Measurements from ENCODE around the gene ADPRH. TPM values are rescaled to one million over a fixed set of nuclear protein-coding genes. Genes with fewer than 3 reads are reported as not detected.

ADPRH gene
- total RNA-seq, 2 donors from 2014 or later, result 7.5 to 9.7 TPM

DNA sequence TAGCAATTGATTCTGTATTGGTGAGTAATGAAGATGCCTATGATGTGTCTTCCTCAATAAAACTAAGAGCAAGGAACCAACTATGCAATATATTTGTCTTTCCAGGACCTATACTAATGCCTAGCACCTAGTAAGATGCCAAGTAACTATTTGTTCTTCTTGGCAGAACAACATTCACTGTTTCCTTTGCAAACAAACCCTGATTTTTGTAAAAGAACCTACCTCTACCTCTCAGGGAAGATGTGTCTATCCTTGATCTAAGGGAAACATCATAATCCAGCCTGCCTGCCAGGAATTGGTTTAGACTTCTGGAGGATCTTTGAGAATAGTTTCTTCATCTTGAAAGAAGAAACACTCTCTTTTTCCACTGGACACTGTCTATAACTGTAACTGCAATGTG is 3.8 kb upstream of the ADPRH start:
- H3K27ac ChIP-seq, result no peak overlapping the region
- no peaks in the 10 kb centered on the region for H3K9me3 ChIP-seq
- H3K36me3 ChIP-seq, result no peaks in the 10 kb centered on the region
- no peak for DNase-seq (ENCODE audit: low spot score)
- no peaks in the 10 kb centered on the region for H3K27me3 ChIP-seq
- no peak overlapping the region for H3K4me3 ChIP-seq
- no peak for TF ChIP-seq CTCF (IDR thresholded peaks at IDR 0.05)
- H3K4me1 ChIP-seq, result peaks cover 0 to 21% of the 10 kb centered on the region in 2 donors

DNA sequence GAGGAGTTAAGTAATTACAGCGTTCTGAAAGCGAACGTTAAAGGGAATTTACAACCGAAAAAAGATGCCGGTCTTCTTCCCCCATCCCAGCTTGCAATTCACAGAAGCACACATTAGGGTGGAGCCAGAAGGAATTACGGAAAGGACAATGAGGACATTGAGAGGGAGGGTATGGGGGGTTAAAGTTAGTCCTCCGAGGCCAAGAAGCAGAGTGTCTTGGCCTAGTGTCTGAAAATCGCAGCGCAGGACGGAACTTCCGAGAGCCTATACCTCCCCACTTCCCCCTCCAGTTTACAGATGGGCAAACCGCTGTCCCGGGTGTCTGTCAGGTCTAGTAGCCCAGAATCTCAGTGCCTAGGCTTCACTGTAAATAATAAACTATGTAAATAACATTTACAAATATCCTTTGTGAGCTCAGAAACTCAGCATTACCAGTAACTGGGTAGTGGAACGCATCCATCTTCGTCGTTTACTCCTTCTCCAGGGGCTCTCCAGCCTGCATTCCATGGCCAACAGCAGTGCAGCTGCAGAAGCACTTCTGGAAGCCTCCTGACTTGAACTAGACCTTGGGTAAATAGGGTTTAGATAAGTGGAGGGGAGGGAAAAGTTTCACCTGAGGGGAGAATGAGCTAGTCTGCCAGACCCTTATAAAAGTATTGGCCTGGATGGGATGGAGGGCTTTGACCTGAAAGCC is 922 bp downstream of the ADPRH start:
- peaks cover 0 to 18% of the 10 kb centered on the region in 2 donors for H3K4me1 ChIP-seq
- DNase-seq (ENCODE audit: low spot score), result peak; percentile 60
- no peaks in the 10 kb centered on the region for H3K36me3 ChIP-seq
- peak overlapping the region; percentile 92 to 95 for H3K27ac ChIP-seq
- H3K9me3 ChIP-seq, result no peaks in the 10 kb centered on the region
- peak overlapping the region; percentile 37 to 65 for H3K4me3 ChIP-seq
- no peaks in the 10 kb centered on the region for H3K27me3 ChIP-seq
- no peak for TF ChIP-seq CTCF (IDR thresholded peaks at IDR 0.05)

- DNase-seq (ENCODE audit: low spot score), result no peak
- Histone ChIP-seq H3K4me1 (peaks cover 0 to 18% of the 10 kb centered on the region in 2 donors), H3K4me3 (no peak overlapping the region), H3K36me3 (peaks cover 3% of the 10 kb centered on the region), H3K9me3 (no peaks in the 10 kb centered on the region), H3K27me3 (no peaks in the 10 kb centered on the region), H3K27ac (no peak overlapping the region)
- no peak for TF ChIP-seq CTCF (IDR thresholded peaks at IDR 0.05)
Measured at GRCh38 chr3:119582178-119582577, 2.9 kb downstream of the ADPRH start.

DNA sequence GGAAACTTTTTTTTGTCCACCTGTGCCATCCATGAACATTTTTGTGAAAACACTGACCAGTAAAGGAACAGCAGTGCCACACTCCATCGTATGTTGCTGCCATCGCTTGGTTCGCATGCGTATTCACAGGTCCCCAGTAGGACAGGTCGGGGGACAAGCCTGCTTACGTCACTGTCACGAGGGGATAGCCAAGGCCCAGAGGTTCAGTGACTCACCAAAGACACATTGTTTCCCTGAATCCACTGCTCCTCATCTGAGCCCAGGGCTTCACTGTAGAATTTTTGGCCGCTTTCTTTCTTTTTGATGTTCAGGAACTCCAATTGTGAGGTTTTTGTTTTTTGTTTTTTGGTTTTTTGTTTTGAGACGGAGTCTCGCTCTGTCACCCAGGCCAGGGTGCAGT is 5.9 kb downstream of the ADPRH start:
- peaks cover 3% of the 10 kb centered on the region for H3K36me3 ChIP-seq
- no peak overlapping the region for H3K4me3 ChIP-seq
- no peak for DNase-seq (ENCODE audit: low spot score)
- H3K9me3 ChIP-seq, result no peaks in the 10 kb centered on the region
- no peaks in the 10 kb centered on the region for H3K27me3 ChIP-seq
- peaks cover 0 to 7% of the 10 kb centered on the region in 2 donors for H3K4me1 ChIP-seq
- no peak for TF ChIP-seq CTCF (IDR thresholded peaks at IDR 0.05)
- no peak overlapping the region for H3K27ac ChIP-seq

GRCh38 chr3:119585856-119586570 is 6.7 kb downstream of the ADPRH start:
- Histone ChIP-seq H3K27ac (no peak overlapping the region), H3K4me3 (no peak overlapping the region), H3K36me3 (peaks cover 3% of the 10 kb centered on the region), H3K9me3 (no peaks in the 10 kb centered on the region), H3K27me3 (no peaks in the 10 kb centered on the region), H3K4me1 (no peaks in the 10 kb centered on the region)
- no peak for DNase-seq (ENCODE audit: low spot score)
- TF ChIP-seq CTCF (IDR thresholded peaks at IDR 0.05), result no peak

All from right atrium auricular region (tissue), 2 donors.